Naive thymus-derived CD8-positive, alpha-beta T cell (primary cell): ENCODE data around the gene PIGK. TPM values are rescaled to one million over a fixed set of nuclear protein-coding genes. Genes with fewer than 3 reads are reported as not detected.

Experiments used
- ATAC-seq, 2 donors: fragments of 150-1000 bp; cut with Tn5 transposase in 1 of 2; sonication (Bioruptor Pico), chemical (Tn5 transposase) in 1 of 2; 1 replicate in 1 of 2; 2 replicates in 1 of 2; pipeline ENCODE4 v1.10.0; 2021; ENCODE audit warnings: mild to moderate bottlenecking in 2 of 2, moderate library complexity in 2 of 2
- POLR2A ChIA-PET: fragments of 350-600 bp; sonication (Branson Sonifier 250); formaldehyde crosslinking; loops from one replicate; lab custom pipeline; 2021; ENCODE audit warnings: antibody characterized with exemption; lab: Charles Lee
- DNase-seq, 10 donors: peaks; one replicate each; pipeline versions ENCODE4 v3.0.0 to v3.0.0-alpha.2; 2020 to 2022
- H3K27ac Mint-ChIP-seq, 10 donors: one replicate each; pipeline ENCODE4 v1.8.0; 2020 to 2022; ENCODE audit warnings: mild to moderate bottlenecking in 10 of 10, mixed read lengths in 10 of 10, moderate library complexity in 4 of 10, inconsistent platforms in 1 of 10
- H3K27me3 Mint-ChIP-seq, 5 donors: one replicate each; pipeline ENCODE4 v1.8.0; 2021 to 2022; ENCODE audit warnings: mixed read lengths in 5 of 5
- H3K36me3 Mint-ChIP-seq, 3 donors: one replicate each; pipeline ENCODE4 v1.8.0; 2020 to 2022; ENCODE audit warnings: mixed read lengths in 3 of 3, mild to moderate bottlenecking in 2 of 3, inconsistent platforms in 1 of 3
- H3K4me1 Mint-ChIP-seq, 4 donors: one replicate each; pipeline ENCODE4 v1.8.0; 2021 to 2022; ENCODE audit warnings: mixed read lengths in 4 of 4
- H3K4me3 Mint-ChIP-seq, 10 donors: one replicate each; pipeline ENCODE4 v1.8.0; 2020 to 2022; ENCODE audit warnings: mild to moderate bottlenecking in 10 of 10, mixed read lengths in 10 of 10, moderate library complexity in 6 of 10, inconsistent platforms in 1 of 10
- H3K9me3 Mint-ChIP-seq, 9 donors: one replicate each; pipeline ENCODE4 v1.8.0; 2020 to 2022; ENCODE audit warnings: mixed read lengths in 9 of 9, mild to moderate bottlenecking in 3 of 9, inconsistent platforms in 1 of 9, moderate library complexity in 1 of 9
- polyA plus RNA-seq, 3 donors: library from polyadenylated mRNA; unstranded; fragments of 300-500 nt; fragmentation: Illumina TruSeq; gene quantifications; one replicate each; pipeline ENCODE4 v1.2.3, GENCODE V29; 2021
- total RNA-seq, 8 experiments: library from RNA in 2 of 8; stranded (reverse) in 2 of 8; gene quantifications; one replicate each; pipeline ENCODE4 v1.2.3 and lab custom pipeline; 2021 to 2026

The PIGK gene
- total and polyA plus RNA-seq, 5 experiments from 2014 or later: 27.5 to 55.2 (median 37.6) TPM

DNA sequence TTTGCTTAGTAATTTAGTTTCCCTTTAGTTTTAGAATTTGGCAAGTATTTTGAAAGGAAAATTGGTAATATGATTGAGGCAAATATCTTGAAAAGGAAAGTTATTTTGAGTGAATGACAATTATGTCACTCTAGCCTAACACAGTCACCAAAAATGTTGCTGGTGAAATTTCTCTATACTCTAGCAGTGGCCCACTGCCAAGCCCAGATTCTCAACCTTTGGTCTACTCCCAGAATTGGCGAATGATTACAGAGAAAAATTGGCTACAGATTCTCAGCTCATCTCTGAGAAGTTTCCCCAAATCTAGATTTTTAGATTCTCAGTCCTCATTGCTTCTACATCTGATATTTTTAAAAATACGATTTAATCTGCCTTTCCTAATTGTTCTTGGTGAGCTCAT lies 84.9 kb downstream of the PIGK start:
- Mint-ChIP-seq H3K4me1 (no peaks in the 10 kb centered on the region), H3K27ac (peak overlapping the region in 1 of 10 donors; percentile 19), H3K27me3 (no peaks in the 10 kb centered on the region), H3K9me3 (no peaks in the 10 kb centered on the region), H3K4me3 (no peak overlapping the region), H3K36me3 (peaks cover 0 to 12% (median 8%) of the 10 kb centered on the region in 3 donors)
- POLR2A ChIA-PET: no interaction called here
- no peak for DNase-seq
- ATAC-seq: no peak

DNA sequence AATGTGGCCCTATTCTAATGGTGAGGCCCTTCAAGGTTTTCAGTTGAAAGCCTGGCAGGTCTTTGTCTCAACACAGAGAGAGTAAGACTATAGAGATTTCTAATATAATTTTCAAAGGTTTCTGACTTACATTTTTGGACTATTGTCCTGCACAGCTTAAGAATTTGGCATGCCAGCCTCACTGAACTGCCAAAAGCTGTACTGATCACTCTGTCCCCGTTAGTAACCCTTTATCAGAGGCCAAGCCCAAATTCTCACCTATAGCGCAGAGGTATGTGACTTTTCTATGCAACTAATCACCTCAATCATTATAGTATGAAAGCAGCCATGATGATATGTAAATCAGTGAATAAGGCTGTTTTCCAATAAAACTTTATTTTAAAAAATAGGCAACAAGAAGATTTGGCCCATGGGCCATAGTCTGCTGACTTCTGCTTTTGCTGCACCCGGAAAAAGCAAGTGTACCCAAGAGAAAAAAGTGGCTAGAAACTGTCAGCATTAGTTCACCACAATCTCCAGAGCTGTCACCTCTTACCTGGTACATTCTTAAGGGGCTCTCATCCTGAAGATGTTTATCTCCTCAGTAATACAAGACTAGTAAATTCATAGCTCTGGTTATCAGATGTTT lies 85.4 kb downstream of the PIGK start:
- no peaks in the 10 kb centered on the region for H3K27me3 Mint-ChIP-seq
- POLR2A ChIA-PET: no interaction called here

DNA sequence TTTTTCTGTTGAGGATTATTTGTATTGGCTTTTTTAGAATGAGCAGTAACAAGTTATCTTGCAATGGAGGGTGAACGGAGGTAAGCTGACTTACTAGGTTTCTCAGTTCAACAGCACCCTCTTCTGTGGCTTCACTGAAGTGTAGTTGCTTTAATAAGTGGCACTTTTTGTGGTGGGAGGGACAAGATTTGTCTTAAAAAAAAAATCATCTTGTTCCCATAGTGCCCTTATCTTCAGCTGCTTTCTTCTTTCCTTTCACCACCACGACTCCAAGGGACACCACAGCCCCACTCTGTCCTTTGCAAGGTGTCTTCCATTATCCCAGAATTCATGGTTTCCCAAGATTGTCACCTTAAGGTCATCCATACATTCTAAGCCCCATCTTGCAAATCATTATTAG lies 92.9 kb downstream of the PIGK start:
- DNase-seq (peak in 5 of 10 donors; percentile 9 to 51 (median 29)), ATAC-seq (peak; percentile 53 to 59)
- Mint-ChIP-seq H3K4me1 (peaks cover 0 to 5% (median 0%) of the 10 kb centered on the region in 4 donors), H3K27me3 (no peaks in the 10 kb centered on the region), H3K9me3 (no peaks in the 10 kb centered on the region), H3K4me3 (no peak overlapping the region), H3K36me3 (peaks cover 0 to 31% (median 10%) of the 10 kb centered on the region in 3 donors), H3K27ac (peak overlapping the region in 2 of 10 donors; percentile 44 to 68)
- POLR2A ChIA-PET: no interaction called here

More for the DNA sequence above, 85.4 kb downstream of the PIGK start:
- Mint-ChIP-seq H3K4me3 (no peak overlapping the region), H3K36me3 (peaks cover 0 to 14% (median 5%) of the 10 kb centered on the region in 3 donors), H3K4me1 (no peaks in the 10 kb centered on the region), H3K9me3 (no peaks in the 10 kb centered on the region), H3K27ac (peak overlapping the region in 1 of 10 donors; percentile 19)
- DNase-seq (no peak), ATAC-seq (no peak)

DNA sequence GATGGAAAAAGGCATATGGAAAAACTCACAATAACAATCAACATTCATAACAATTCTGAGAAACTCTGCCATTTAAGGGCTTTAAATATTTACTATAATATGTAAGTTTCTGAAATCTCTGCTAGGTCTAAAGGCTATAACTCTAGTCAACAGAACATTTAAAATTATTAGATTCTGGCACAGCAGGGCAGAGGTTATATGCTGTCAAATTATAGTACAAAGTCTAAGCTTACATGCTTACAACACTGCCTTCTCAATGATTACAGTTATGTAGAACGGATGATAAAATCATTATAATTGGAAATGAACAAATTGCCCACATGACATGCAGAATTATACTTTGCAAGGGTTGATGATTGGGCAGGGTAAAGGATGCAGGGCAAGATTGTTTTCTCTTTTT lies 97.7 kb downstream of the PIGK start:
- DNase-seq (no peak), ATAC-seq (no peak)
- POLR2A ChIA-PET: no interaction called here
- Mint-ChIP-seq H3K4me1 (peaks cover 0 to 5% (median 0%) of the 10 kb centered on the region in 4 donors), H3K9me3 (no peaks in the 10 kb centered on the region), H3K36me3 (peaks cover 27 to 58% (median 40%) of the 10 kb centered on the region in 3 donors), H3K27me3 (no peaks in the 10 kb centered on the region), H3K4me3 (no peak overlapping the region), H3K27ac (no peak overlapping the region)

DNA sequence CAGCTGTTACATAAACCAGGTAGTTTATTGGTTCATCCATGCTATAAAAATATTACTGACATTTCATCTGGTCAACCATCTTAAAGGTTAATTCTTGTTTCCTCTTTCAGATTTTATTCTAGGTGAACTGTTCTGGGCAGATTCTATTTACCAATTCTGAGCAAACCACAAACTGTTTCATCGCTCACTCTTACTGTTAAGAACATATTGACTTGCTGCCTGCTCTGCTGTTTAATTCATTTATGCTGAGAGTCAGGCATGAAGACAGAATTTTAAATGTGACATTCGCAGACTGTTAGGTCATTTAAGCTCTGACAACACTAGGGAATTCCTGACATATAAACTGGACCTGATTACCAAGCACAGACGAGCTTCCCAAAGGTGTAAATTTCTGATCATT lies 98.3 kb downstream of the PIGK start:
- POLR2A ChIA-PET: no interaction called here
- Mint-ChIP-seq H3K27me3 (no peaks in the 10 kb centered on the region), H3K4me3 (no peak overlapping the region), H3K4me1 (peaks cover 0 to 2% (median 0%) of the 10 kb centered on the region in 4 donors), H3K36me3 (peaks cover 27 to 58% (median 41%) of the 10 kb centered on the region in 3 donors), H3K9me3 (no peaks in the 10 kb centered on the region), H3K27ac (no peak overlapping the region)
- no peak for DNase-seq
- ATAC-seq: no peak

DNA sequence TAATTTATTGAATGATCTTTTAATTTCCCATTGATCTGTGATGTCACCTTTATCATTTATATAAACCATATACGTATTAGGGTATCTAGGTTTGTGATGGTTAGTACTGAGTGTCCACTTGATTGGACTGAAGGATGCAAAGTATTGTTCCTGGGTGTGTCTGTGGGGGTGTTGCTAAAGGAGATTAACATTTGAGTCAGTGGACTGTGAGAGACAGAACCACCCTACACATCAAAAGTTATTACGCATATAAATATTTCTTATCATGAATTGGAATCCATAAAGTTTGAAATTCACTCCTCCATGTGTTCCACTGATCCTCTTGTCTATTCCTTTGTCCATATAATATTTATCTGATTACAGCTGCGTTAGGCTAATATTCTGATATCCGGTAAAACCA lies 100.5 kb downstream of the PIGK start:
- no peak overlapping the region for H3K27ac Mint-ChIP-seq
- peaks cover 30 to 52% (median 46%) of the 10 kb centered on the region in 3 donors for H3K36me3 Mint-ChIP-seq

DNA sequence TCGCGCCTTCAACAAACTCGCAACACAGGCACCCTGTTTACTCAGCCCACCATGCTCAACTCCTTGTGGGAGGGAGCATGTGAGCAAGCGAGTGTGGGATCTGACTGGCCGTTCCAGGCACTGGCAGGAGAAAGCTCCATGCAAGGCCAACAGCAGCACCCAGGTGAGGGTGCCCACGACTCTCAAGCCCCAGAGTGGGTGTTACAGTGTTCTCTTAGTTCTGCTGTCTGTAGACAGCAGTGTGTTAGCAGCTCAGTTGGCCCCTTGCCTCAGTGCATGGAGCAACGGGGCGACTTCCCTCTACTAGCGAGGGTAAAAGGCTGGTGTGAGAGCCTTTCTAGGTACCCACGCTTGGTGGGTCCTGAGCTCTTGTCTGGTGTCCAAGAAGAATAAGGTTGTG lies 114.6 kb downstream of the PIGK start:
- POLR2A ChIA-PET: no interaction called here
- Mint-ChIP-seq H3K4me1 (no peaks in the 10 kb centered on the region), H3K9me3 (no peaks in the 10 kb centered on the region), H3K4me3 (no peak overlapping the region), H3K27me3 (no peaks in the 10 kb centered on the region), H3K36me3 (peaks cover 4 to 29% (median 28%) of the 10 kb centered on the region in 3 donors), H3K27ac (no peak overlapping the region)
- no peak for DNase-seq
- no peak for ATAC-seq

More for the DNA sequence above, 100.5 kb downstream of the PIGK start:
- H3K9me3 Mint-ChIP-seq: no peaks in the 10 kb centered on the region
- H3K27me3 Mint-ChIP-seq: no peaks in the 10 kb centered on the region
- no peaks in the 10 kb centered on the region for H3K4me1 Mint-ChIP-seq
- ATAC-seq (no peak), DNase-seq (no peak)
- POLR2A ChIA-PET: no interaction called here
- no peak overlapping the region for H3K4me3 Mint-ChIP-seq

DNA sequence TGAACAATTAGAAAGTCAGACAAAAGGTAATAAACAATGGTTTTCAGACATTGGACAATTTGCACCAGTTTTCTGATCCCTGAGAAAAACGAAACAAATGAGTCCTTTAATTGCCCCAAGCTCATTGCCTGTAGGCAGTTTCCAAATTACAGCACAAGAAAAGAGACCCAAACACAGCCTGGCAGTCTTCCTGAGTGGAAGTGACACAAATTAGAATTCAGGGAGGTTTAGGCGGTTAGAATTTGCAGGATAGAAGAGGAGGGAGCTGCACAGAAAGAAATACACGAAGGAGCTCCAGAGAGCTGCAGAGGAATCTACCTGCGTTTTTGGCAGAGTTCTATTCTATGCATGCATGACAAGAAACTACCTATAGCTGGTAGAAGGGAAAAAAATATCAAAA lies 115.7 kb downstream of the PIGK start:
- Mint-ChIP-seq H3K36me3 (peaks cover 4 to 25% (median 18%) of the 10 kb centered on the region in 3 donors), H3K4me1 (no peaks in the 10 kb centered on the region), H3K27ac (no peak overlapping the region), H3K9me3 (peaks cover 0 to 4% (median 0%) of the 10 kb centered on the region in 9 donors), H3K27me3 (no peaks in the 10 kb centered on the region), H3K4me3 (no peak overlapping the region)
- POLR2A ChIA-PET: no interaction called here
- ATAC-seq (no peak), DNase-seq (no peak)

DNA sequence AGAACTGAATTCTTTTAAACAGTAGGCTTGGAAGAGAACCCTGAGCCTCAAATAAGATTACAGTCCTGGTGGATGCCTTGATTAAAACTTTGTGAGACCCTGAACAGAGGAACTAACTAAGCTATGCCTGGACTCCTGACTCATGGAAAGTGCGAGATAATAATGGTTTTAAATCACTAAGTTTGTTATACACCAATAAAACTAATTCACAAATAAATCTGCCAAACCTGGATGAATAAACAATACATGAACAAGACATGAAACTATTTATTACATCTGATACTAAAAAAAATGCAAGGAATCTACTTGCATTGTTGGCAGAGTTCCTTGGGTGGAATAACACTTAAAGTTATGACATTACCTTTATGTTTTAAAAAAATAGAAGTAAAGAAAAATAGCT lies 118.4 kb downstream of the PIGK start:
- Mint-ChIP-seq H3K27ac (no peak overlapping the region), H3K4me3 (no peak overlapping the region), H3K4me1 (no peaks in the 10 kb centered on the region), H3K9me3 (peaks cover 0 to 6% (median 0%) of the 10 kb centered on the region in 9 donors), H3K36me3 (peaks cover 14 to 36% (median 27%) of the 10 kb centered on the region in 3 donors), H3K27me3 (no peaks in the 10 kb centered on the region)
- DNase-seq: no peak
- POLR2A ChIA-PET: no interaction called here
- ATAC-seq: no peak

DNA sequence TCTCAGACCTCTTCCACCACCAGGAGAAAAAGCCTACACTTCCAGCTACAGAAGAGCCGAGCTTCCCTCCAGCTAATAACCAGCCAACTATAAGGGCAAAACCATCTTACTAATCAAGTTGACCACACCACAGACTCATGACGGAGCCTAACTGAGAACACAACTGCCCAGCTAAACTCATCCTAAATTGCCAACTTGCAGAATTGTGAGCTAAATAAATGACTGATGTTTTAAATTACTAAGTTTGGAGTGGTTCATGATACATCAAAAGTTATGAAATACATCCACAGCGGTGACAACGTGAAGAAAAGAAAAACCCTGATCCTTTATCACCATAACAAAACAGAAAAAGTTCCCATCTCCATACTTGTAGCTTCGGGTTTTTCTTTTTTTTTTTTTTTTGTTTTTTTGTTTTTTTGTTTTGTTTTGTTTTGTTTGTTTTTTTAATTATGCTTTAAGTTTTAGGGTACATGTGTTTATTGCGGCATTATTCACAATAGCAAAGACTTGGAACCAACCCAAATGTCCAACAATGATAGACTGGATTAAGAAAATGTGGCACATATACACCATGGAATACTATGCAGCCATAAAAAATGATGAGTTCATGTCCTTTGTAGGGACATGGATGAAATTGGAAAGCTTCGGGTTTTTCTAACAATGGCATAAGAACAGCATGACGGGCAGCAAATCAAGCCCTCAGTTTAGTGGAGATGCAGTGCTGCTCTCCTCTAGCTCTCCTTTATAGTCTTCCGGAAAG lies 122.6 kb downstream of the PIGK start:
- Mint-ChIP-seq H3K9me3 (peaks cover 0 to 6% (median 0%) of the 10 kb centered on the region in 9 donors), H3K36me3 (peaks cover 14 to 32% (median 22%) of the 10 kb centered on the region in 3 donors), H3K4me3 (no peak overlapping the region), H3K27ac (no peak overlapping the region), H3K27me3 (no peaks in the 10 kb centered on the region), H3K4me1 (no peaks in the 10 kb centered on the region)
- DNase-seq (no peak), ATAC-seq (no peak)
- POLR2A ChIA-PET: no interaction called here

DNA sequence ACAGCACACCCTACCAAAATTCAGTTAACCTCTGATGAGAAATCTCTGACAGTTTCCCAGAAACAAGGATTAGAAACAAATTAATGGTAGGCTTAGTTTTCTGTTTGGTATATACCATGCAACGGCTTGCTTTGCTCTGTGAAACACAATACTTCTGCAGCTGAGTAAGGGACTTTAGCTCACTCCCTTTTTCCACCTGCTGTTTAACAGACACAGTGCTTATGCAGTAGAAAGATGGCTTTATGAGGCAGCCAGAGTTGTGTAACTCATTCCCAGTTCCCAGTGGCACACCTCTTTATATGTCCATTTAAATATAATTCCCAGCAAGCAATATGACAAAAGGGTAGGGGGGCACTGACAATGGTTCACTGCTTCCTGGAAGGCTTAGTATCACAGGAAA lies 124.0 kb downstream of the PIGK start:
- no peak for DNase-seq
- Mint-ChIP-seq H3K36me3 (peaks cover 14 to 33% (median 32%) of the 10 kb centered on the region in 3 donors), H3K4me1 (no peaks in the 10 kb centered on the region), H3K27ac (no peak overlapping the region), H3K9me3 (peaks cover 0 to 6% (median 0%) of the 10 kb centered on the region in 9 donors), H3K4me3 (no peak overlapping the region), H3K27me3 (no peaks in the 10 kb centered on the region)
- ATAC-seq: no peak
- POLR2A ChIA-PET: no interaction called here

DNA sequence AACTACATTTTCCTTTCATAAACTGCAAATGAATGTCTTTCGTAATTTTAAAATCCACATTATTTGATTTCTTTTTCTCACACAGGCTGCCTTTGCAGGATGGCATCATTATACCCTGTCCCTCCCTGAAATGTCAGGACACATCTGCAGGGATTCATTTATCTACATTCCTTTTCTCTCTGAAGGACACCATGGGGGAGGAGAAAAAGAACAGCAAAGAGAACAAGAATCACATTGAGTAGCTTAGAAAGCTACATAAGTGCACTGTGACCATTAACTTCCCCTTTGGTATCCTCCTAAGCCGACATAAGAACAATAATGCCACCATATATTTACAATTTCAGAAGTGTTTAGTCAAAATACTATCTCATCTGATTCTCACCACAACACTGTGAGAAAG lies 129.5 kb downstream of the PIGK start:
- POLR2A ChIA-PET: no interaction called here
- H3K27ac Mint-ChIP-seq: no peak overlapping the region
- H3K27me3 Mint-ChIP-seq: no peaks in the 10 kb centered on the region
- ATAC-seq (no peak), DNase-seq (no peak)
- peaks cover 0 to 30% (median 14%) of the 10 kb centered on the region in 3 donors for H3K36me3 Mint-ChIP-seq
- no peaks in the 10 kb centered on the region for H3K9me3 Mint-ChIP-seq
- H3K4me3 Mint-ChIP-seq: no peak overlapping the region
- no peaks in the 10 kb centered on the region for H3K4me1 Mint-ChIP-seq

DNA sequence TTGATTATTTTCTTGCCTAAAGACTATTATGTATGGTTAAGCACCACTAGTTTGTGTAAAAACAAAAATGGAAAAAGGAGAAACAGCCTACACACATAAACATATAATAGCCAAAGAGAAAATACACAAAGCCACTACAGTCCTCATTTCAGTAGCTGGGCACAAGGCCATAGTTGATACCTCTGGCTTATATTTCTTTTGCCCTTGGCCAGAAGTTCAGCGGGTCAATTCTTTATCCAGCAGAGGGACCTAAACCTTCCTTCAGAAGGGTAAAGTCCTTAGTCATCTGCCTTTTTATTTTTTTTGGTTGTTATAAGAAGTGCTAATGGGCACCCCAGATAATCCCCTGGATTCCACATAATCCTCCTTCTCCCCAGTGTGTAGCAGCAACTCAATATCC lies 134.1 kb downstream of the PIGK start:
- peaks cover 6 to 10% (median 7%) of the 10 kb centered on the region in 3 donors for H3K36me3 Mint-ChIP-seq
- no peaks in the 10 kb centered on the region for H3K9me3 Mint-ChIP-seq
- POLR2A ChIA-PET: no interaction called here

More for the DNA sequence above, 134.1 kb downstream of the PIGK start:
- DNase-seq: no peak
- peaks cover 0 to 6% (median 2%) of the 10 kb centered on the region in 5 donors for H3K27me3 Mint-ChIP-seq
- no peaks in the 10 kb centered on the region for H3K4me1 Mint-ChIP-seq
- no peak overlapping the region for H3K27ac Mint-ChIP-seq
- no peak for ATAC-seq
- H3K4me3 Mint-ChIP-seq: no peak overlapping the region
